Neural crest cell (in vitro differentiated cells): ENCODE results near the gene MVK. TPM values are rescaled to one million over a fixed set of nuclear protein-coding genes. Genes with fewer than 3 reads are reported as not detected.

Experiments used
- DNase-seq: peaks from one replicate; pipeline ENCODE4 v3.0.0; 2021; ENCODE audit warnings: low read depth, mixed read lengths, low spot score
- H3K27ac Mint-ChIP-seq: one replicate; pipeline ENCODE4 v1.8.0; 2021; ENCODE audit warnings: mild to moderate bottlenecking, mixed read lengths; ENCODE audit not compliant: unreplicated experiment
- H3K27me3 Mint-ChIP-seq: 2 replicates; pipeline ENCODE4 v1.8.0; 2021; ENCODE audit warnings: low read depth, mild to moderate bottlenecking, mixed read lengths
- H3K36me3 Mint-ChIP-seq: 2 replicates; pipeline ENCODE4 v1.8.0; 2021; ENCODE audit warnings: low read depth, mild to moderate bottlenecking, mixed read lengths
- H3K4me1 Mint-ChIP-seq: 2 replicates; pipeline ENCODE4 v1.8.0; 2021; ENCODE audit warnings: mixed read lengths
- H3K4me3 Mint-ChIP-seq: one replicate; pipeline ENCODE4 v1.8.0; 2021; ENCODE audit warnings: mild to moderate bottlenecking, mixed read lengths
- H3K9me3 Mint-ChIP-seq: 2 replicates; pipeline ENCODE4 v1.8.0; 2021; ENCODE audit warnings: mixed read lengths
- CTCF ChIP-seq: fragments of 200-600 bp; sonication (generic); conservative IDR thresholded peaks from 2 replicates; pipeline ENCODE4 v1.5.0; 2021; ENCODE audit warnings: antibody characterized with exemption, mild to moderate bottlenecking
- total RNA-seq: library from RNA; stranded (reverse); gene quantifications from 2 replicates; pipeline ENCODE4 v1.2.1, GENCODE V29; 2021

Gene MVK
- total RNA-seq, 1 donor from 2014 or later = 59.3 TPM

GRCh38 chr12:109529691-109530640, 43.6 kb upstream of the MVK start:
- Mint-ChIP-seq H3K27ac (no peak overlapping the region), H3K27me3 (no peaks in the 10 kb centered on the region)
- no peak for DNase-seq

DNA sequence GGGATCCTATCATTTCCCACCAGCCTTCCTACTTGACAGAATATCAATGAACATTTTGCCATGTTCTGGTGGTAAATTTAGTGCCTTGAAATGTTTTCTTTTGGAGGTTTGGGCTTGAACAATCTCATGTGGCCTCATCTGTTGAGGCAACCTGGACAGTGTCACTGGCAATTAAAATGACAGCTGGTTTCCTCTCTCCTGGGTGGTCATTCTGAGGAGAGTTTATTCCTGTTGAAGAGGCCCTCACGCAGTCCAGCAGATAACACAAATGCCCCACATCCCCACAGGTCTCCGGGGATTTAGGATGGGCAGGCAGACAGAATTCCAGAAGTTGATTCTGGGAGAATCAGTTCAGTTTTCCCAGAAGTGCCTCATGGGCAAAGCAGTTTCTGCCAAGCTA, 42.2 kb upstream of the MVK start:
- no peaks in the 10 kb centered on the region for H3K27me3 Mint-ChIP-seq
- no peaks in the 10 kb centered on the region for H3K9me3 Mint-ChIP-seq
- H3K27ac Mint-ChIP-seq = no peak overlapping the region
- DNase-seq = no peak
- peaks cover 11% of the 10 kb centered on the region for H3K4me1 Mint-ChIP-seq
- H3K4me3 Mint-ChIP-seq = no peak overlapping the region
- no peak for TF ChIP-seq CTCF
- H3K36me3 Mint-ChIP-seq = no peaks in the 10 kb centered on the region

More at GRCh38 chr12:109529691-109530640, 43.6 kb upstream of the MVK start:
- Mint-ChIP-seq H3K9me3 (no peaks in the 10 kb centered on the region), H3K4me1 (peaks cover 13% of the 10 kb centered on the region), H3K36me3 (no peaks in the 10 kb centered on the region), H3K4me3 (no peak overlapping the region)
- no peak for TF ChIP-seq CTCF

DNA sequence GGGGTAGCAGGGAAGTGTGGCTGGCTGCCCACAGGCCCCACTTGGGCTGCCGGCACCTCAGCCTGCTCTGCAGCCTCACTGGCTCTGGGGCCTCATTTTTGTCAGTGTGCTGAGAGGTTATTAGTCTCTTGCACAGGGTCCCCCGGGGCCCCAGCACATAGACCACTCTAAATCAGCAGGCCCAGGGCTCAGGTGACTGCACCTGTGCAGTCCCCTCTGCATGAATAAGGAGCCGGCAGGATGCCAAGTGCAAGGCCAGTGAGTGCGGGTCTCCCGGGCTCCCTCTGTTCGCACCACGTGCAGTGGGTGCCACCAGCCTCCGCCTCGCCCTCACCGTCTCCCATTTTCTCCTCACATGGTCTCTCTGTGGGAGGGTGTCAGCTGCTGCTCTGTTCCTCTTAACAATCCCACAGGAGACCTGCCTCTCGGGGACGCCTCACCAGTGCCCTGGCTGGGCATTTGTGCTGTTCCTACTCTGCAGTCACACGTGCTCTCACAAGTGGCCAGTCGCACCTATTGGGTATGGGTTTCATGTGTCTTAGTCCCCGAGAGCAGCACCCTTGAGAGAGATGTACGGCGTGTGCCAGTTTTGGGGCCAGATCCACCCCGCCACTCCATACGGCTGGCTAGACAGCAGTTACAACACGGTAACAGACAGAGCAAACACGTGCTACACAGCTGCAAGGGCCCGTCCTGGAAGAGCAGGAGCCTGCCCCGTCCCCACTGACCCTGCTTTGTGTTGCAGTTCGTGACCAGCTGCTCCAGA, 40.7 kb upstream of the MVK start:
- Mint-ChIP-seq H3K36me3 (no peaks in the 10 kb centered on the region), H3K4me1 (peaks cover 11% of the 10 kb centered on the region), H3K4me3 (no peak overlapping the region), H3K27ac (no peak overlapping the region), H3K9me3 (no peaks in the 10 kb centered on the region), H3K27me3 (no peaks in the 10 kb centered on the region)
- DNase-seq = no peak
- TF ChIP-seq CTCF = no peak

- no peak for TF ChIP-seq CTCF
- Mint-ChIP-seq H3K27ac (no peak overlapping the region), H3K36me3 (no peaks in the 10 kb centered on the region), H3K4me1 (peaks cover 11% of the 10 kb centered on the region), H3K27me3 (no peaks in the 10 kb centered on the region), H3K9me3 (no peaks in the 10 kb centered on the region), H3K4me3 (no peak overlapping the region)
- no peak for DNase-seq
Measured at GRCh38 chr12:109533487-109533740, 40.2 kb upstream of the MVK start.

GRCh38 chr12:109534456-109534855, 39.1 kb upstream of the MVK start:
- no peak for TF ChIP-seq CTCF
- Mint-ChIP-seq H3K36me3 (no peaks in the 10 kb centered on the region), H3K27ac (peak overlapping the region; percentile 12), H3K4me1 (peaks cover 13% of the 10 kb centered on the region), H3K27me3 (no peaks in the 10 kb centered on the region), H3K4me3 (no peak overlapping the region), H3K9me3 (no peaks in the 10 kb centered on the region)
- DNase-seq = no peak
